Stomach (tissue), 4 donors: ENCODE results near the gene MYOZ3.

ENCODE experiments used
- EP300 ChIP-seq: sonication (generic); formaldehyde crosslinking; IDR thresholded peaks from one replicate; pipeline ENCODE4 v1.6.1; 2017; ENCODE audit warnings: antibody characterized with exemption
- POLR2A ChIP-seq, 4 donors: fragments of 450-650 bp; IDR thresholded peaks; one replicate each; pipeline ENCODE4 v1.6.1; 2016; ENCODE audit warnings: antibody characterized with exemption in 4 of 4, control low read depth in 2 of 4, mild to moderate bottlenecking in 1 of 4, moderate library complexity in 1 of 4
- POLR2AphosphoS5 ChIP-seq, 3 donors: sonication (generic); formaldehyde crosslinking; IDR thresholded peaks; one replicate each; pipeline ENCODE4 v1.6.1; 2016; ENCODE audit warnings: antibody characterized with exemption in 3 of 3
- TF ChIP-seq, protein P1 (sequence below), 7 experiments: fragments of 450-650 bp in 4 of 7; fragments of 200-600 bp in 3 of 7; sonication (generic) in 3 of 7; IDR thresholded peaks; one replicate each; pipeline ENCODE4 v1.5.1; 2016 to 2019; ENCODE audit warnings: antibody characterized with exemption in 7 of 7, control low read depth in 2 of 7, mild to moderate bottlenecking in 1 of 7

- TF ChIP-seq, protein P1, sequence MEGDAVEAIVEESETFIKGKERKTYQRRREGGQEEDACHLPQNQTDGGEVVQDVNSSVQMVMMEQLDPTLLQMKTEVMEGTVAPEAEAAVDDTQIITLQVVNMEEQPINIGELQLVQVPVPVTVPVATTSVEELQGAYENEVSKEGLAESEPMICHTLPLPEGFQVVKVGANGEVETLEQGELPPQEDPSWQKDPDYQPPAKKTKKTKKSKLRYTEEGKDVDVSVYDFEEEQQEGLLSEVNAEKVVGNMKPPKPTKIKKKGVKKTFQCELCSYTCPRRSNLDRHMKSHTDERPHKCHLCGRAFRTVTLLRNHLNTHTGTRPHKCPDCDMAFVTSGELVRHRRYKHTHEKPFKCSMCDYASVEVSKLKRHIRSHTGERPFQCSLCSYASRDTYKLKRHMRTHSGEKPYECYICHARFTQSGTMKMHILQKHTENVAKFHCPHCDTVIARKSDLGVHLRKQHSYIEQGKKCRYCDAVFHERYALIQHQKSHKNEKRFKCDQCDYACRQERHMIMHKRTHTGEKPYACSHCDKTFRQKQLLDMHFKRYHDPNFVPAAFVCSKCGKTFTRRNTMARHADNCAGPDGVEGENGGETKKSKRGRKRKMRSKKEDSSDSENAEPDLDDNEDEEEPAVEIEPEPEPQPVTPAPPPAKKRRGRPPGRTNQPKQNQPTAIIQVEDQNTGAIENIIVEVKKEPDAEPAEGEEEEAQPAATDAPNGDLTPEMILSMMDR (IDR thresholded peaks at IDR 0.05): no peak
- no peak for TF ChIP-seq POLR2A (IDR thresholded peaks at IDR 0.05)
- no peak for TF ChIP-seq POLR2AphosphoS5 (IDR thresholded peaks at IDR 0.05)
- TF ChIP-seq EP300: no peak
Measured at GRCh38 chr5:150659360-150660107, 1.5 kb upstream of the MYOZ3 start.
